GM19035 (cell line): ENCODE results near the gene KRT24.
"Not testable (repeated sequence)": the region's sequence is repeated elsewhere in the genome, so short reads cannot be mapped to it uniquely, and the experiment has no call there.

Experiments used
- ATAC-seq: cut with Tn5 transposase; IDR thresholded peaks from one replicate; pipeline ENCODE4 v1.9.1; 2021; ENCODE audit not compliant: unreplicated experiment

Gene KRT24

GRCh38 chr17:40703652-40704051 lies at the start of gene KRT24:
TSS of gene KRT24 (minus strand) at chr17:40703752. CDS start at chr17:40703693, 59 bp downstream.
- ATAC-seq, result no peak

- no peak for ATAC-seq
Observed at GRCh38 chr17:40751065-40751464, 47.5 kb upstream of the KRT24 start.

GRCh38 chr17:40750391-40750790 lies 46.8 kb upstream of the KRT24 start:
- no peak for ATAC-seq

- ATAC-seq, result not testable (repeated sequence)
Observed at GRCh38 chr17:40748666-40749065, 45.1 kb upstream of the KRT24 start.

- ATAC-seq, result no peak
Observed at GRCh38 chr17:40738553-40738952, 35.0 kb upstream of the KRT24 start.

GRCh38 chr17:40735016-40735415 lies 31.5 kb upstream of the KRT24 start:
- no peak for ATAC-seq

- no peak for ATAC-seq
Observed at GRCh38 chr17:40734018-40734417, 30.5 kb upstream of the KRT24 start.

GRCh38 chr17:40730970-40731369 lies 27.4 kb upstream of the KRT24 start:
- ATAC-seq, result no peak

GRCh38 chr17:40727447-40728231 lies 24.1 kb upstream of the KRT24 start:
- no peak for ATAC-seq

GRCh38 chr17:40726919-40727318 lies 23.4 kb upstream of the KRT24 start:
- ATAC-seq, result no peak

- ATAC-seq, result no peak
Observed at GRCh38 chr17:40724656-40725055, 21.1 kb upstream of the KRT24 start.

GRCh38 chr17:40722241-40722640 lies 18.7 kb upstream of the KRT24 start:
- no peak for ATAC-seq

GRCh38 chr17:40720899-40721298 lies 17.3 kb upstream of the KRT24 start:
- no peak for ATAC-seq

GRCh38 chr17:40718930-40719329 lies 15.4 kb upstream of the KRT24 start:
- no peak for ATAC-seq

GRCh38 chr17:40717776-40718175 lies 14.2 kb upstream of the KRT24 start:
- no peak for ATAC-seq

GRCh38 chr17:40714473-40714872 lies 10.9 kb upstream of the KRT24 start:
- ATAC-seq, result no peak

- no peak for ATAC-seq
Observed at GRCh38 chr17:40707745-40708144, 4.2 kb upstream of the KRT24 start.

GRCh38 chr17:40705584-40705983 lies 2.0 kb upstream of the KRT24 start:
- ATAC-seq, result no peak

- ATAC-seq, result no peak
Observed at GRCh38 chr17:40702271-40702670, 1.3 kb downstream of the KRT24 start.

GRCh38 chr17:40699853-40700252 lies 3.7 kb downstream of the KRT24 start:
- ATAC-seq, result no peak

GRCh38 chr17:40699371-40699770 lies 4.2 kb downstream of the KRT24 start:
- no peak for ATAC-seq

GRCh38 chr17:40697297-40697696 lies 6.3 kb downstream of the KRT24 start:
- ATAC-seq, result no peak

GRCh38 chr17:40696651-40697072 lies 6.9 kb downstream of the KRT24 start:
- no peak for ATAC-seq
